Fibroblast of the conjunctiva (primary cell): Measurements from ENCODE around the gene PRKCB.
"Not testable (repeated sequence)": the region's sequence is repeated elsewhere in the genome, so short reads cannot be mapped to it uniquely, and the experiment has no call there.

Experiments
- DNase-seq: peaks from one replicate; pipeline ENCODE4 v3.0.0-alpha.2; 2010; ENCODE audit warnings: low read depth

PRKCB gene

GRCh38 chr16:23902748-23903414 lies 67.1 kb downstream of the PRKCB start:
- no peak for DNase-seq

GRCh38 chr16:23905027-23905426 lies 69.2 kb downstream of the PRKCB start:
- DNase-seq: peak; percentile 2

- no peak for DNase-seq
These were observed 71.7 kb downstream of the PRKCB start for GRCh38 chr16:23907457-23907902.

GRCh38 chr16:23907903-23908302 lies 72.1 kb downstream of the PRKCB start:
- no peak for DNase-seq

DNA sequence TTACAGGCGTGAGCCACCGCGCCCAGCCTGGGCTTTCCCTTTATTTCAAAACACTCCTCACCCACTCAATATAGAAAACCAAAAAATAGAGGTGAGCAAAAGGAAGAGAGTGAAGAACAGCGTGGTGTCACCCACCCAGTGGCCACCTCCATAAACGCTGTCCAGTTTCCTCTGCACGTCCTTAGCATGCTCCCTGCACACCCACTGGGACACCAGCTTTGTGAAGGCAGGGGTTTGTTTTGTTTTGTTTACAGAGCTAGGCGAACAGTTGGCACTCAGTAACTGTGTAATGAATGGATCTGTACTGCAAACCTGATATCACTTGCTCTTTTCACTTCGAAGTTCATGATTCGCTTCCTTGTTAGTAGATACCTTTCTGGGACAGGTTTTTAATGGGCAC lies 73.0 kb downstream of the PRKCB start:
- DNase-seq: no peak

- DNase-seq: no peak
These were observed 74.1 kb downstream of the PRKCB start for GRCh38 chr16:23909792-23910418.

DNA sequence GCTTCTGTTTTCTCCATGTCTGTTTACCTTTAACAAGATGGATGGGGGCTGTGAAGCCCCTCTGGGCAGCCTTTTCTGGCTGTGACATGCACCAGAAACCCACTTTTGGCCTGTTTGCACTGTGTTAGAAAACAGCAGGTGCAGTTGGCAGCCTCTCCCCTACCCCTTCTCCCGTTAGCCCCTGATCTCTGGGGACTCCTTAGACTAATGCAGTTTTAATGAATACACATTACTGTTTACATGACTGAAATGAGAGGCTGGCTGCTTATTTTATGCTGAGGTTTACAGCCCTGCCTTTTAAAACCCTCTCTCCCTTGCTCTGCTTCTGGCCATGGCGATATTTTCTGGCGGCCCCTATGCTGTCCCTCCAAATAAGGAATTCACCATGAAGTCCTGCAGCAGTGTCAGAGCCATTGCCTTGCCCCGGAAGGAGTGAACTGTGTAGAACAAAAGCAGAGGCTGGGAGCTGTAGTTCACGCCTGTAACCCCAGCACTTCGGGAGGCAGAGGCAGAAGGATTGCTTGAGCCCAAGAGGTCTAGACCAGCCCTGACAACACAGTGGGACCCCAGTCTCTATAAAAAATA lies 79.3 kb downstream of the PRKCB start:
- DNase-seq: no peak

DNA sequence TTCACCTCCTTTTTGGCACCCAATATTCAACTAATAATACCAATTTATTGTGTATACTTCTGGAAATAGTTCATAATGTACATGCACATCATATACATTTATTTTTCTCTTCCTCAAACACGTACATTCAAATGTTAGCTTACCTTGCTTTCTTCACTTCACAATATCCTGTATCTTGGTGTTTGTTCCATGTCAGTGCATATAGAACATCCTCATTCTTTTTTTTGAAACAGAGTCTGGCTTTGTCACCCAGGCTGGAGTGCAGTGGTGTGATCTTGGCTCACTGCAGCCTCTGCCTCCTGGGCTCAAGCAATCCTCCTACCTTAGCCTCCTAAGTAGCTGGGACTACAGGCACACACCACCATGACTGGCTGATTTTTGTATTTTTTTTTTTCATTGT lies 80.8 kb downstream of the PRKCB start:
- not testable (repeated sequence) for DNase-seq

- no peak for DNase-seq
These were observed 81.8 kb downstream of the PRKCB start for GRCh38 chr16:23917621-23918020.

- DNase-seq: no peak
These were observed 84.7 kb downstream of the PRKCB start for GRCh38 chr16:23920446-23920845.

DNA sequence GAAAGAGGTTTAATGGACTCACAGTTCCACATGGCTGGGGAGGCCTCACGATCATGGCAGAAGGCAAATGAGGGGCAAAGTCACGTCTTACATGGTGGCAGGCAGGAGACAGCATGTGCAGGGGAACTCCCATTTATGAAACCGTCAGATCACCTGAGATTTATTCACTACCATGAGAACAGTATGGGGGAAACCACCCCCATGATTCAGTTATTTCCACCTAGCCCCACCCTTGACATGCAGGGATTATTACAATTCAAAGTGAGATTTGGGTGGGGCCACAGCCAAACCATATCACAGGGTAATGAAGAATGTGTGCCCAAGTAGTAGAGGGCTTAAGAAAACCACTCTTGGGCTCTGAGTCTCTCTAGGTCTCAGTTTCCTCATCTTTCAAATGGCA lies 85.1 kb downstream of the PRKCB start:
- no peak for DNase-seq

DNA sequence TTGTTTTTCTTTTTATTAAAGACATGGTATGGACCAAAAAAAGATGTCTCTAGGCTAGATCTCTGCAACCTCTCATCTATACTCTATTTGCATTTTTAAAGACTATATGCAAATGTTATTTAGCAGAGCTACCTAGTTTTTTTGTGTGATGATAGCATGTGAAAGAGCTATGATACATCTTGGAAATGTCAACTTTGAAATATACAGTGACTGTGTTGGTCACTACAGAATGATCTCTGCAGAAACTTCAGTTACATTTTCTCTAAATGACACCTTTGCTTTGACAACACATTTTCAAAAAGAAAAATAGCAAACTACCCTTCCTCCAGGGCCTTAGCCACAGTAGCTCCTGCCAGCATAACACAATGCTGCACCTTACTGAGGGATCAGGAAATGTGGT lies 86.6 kb downstream of the PRKCB start:
- no peak for DNase-seq

DNA sequence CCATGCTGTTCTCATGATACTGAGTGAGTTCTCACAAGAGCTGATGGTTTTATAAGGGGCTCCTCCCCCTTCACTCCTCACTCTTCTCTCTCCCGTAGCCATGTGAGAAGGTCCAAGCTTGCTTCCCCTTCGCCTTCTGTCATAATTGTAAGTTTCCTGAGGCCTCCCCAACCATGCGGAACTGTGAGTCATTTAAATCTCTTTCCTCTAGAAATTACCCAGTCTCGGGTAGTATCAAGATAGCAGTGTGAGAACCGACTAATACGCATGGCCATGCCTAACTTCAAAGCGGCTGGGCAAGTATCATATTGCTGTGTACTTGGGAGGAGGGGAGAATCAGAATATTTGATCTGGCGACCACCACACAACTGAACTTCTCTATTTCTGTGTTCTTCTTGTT lies 88.3 kb downstream of the PRKCB start:
- DNase-seq: no peak

GRCh38 chr16:23927796-23928195 lies 92.0 kb downstream of the PRKCB start:
- no peak for DNase-seq

DNA sequence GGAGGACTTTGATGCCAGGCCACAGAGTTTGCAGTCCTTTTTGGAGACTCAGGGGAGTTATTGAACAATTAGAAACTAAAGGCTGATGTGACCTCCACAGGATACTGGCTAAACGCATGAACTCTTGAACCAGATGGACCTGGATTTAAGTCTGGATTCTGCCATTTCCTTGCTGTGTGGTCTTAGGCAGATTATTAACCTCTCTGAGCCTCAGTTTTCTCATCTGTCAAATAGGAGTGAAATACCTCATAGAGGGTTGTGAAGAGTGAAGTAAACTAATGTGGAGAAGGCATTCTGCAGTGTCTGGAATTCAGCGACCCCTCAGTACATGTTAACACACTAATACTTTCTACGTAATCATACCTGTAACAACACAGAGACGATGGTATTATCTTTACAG lies 93.5 kb downstream of the PRKCB start:
- DNase-seq: no peak

DNA sequence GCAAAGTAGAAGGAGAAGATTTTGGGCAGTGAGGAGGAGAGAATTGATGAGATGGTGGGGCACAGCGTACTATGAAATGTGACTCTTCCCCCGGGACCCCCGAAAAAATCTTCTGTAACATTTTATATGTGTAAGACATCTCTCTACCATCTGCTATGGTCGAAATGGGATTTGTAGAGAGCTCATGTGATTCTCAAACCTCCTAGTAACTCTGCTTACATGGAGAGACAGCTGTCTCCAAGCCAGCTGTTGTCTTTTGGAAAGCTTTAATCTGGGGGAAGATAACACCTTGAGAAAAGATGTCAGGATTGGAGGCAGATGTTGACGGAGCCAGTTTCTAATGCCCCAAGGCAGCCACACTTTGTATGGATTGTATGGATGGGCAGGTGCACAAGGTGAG lies 94.1 kb downstream of the PRKCB start:
- no peak for DNase-seq

DNA sequence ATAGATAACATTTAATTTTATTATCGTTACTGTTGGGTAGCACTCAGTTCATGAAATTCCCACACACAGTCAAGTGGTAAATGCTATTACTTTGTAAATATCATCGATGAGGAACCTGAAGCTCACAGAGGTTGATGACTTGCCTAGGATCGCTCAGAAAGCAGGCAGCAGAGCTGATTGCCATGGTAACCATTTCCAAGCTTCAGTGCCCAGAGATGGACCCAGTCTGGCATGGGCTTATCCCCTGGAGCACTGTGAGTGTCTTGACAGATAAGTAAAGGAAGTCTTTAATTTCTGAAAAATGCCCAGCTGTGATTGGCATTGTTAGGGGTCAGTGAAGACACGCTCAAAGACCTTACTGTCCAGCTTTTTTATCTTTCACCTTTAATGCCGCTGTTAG lies 95.0 kb downstream of the PRKCB start:
- no peak for DNase-seq

- DNase-seq: no peak
These were observed 95.4 kb downstream of the PRKCB start for GRCh38 chr16:23931199-23931598.

DNA sequence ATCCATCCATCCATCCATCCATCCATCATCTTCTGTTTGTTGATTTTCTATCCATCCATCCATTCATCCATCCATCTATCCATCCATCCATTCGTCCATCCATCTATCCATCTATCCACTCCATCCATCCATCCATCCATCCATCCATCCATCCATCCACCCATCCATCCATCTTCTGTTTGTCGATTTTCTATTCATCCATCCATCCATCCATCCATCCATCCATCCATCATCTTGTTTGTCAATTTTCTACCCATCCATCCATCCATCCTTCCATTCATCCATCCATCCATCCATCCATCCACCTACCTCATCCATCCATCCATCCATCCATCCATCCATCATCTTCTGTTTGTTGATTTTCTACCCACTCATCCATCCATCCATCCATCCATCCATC lies 97.9 kb downstream of the PRKCB start:
- DNase-seq: not testable (repeated sequence)

DNA sequence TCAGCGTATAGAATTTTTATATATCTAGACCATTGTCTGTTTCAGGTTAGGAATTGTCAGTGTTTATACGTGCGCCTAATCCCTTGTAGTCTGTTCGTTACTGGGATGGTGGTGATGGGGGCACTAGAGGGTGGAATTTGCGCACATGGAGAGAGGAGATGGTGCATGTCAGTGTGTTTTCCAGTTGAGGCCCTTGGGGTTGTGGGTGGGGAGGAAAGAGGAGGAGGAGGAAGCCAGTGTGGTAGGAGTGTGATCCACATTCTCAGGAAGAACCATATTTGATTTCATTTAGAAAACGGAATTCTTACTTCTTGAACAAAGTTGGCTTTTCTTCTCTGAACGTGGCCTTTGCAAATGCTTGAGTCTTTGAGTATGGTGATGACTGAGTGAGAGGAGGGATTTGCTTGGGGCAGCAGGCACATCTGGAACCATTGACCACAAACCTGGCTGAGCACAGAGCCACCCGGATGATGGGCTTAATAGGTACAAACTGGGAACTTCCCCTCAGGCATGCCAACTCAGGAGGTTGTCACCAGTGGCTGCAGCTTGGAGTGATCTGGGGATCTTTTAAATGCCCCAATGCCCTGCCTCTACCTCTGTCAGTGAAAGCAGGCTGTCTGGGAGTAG lies 98.9 kb downstream of the PRKCB start:
- no peak for DNase-seq

DNA sequence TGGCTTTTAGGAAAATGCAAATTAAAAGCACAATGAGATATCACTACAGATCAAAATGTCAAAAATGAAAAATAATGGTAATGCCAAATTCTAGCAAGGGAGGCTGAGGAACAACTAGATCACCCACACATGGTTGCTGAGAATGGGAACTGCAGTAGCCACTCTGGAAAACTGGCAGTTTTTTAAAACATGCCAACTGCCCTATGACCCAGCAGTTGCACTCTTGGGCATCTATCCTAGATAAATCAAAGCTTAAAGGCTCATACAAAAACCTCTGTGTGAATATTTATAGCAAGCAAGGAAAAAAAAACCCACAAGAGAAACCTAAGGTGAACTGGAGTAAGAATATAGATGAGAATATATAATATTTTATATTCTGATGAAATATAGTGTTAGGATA lies 104.3 kb downstream of the PRKCB start:
- no peak for DNase-seq

GRCh38 chr16:23941025-23941424 lies 105.2 kb downstream of the PRKCB start:
- no peak for DNase-seq

- no peak for DNase-seq
These were observed 106.3 kb downstream of the PRKCB start for GRCh38 chr16:23941963-23942564.
